WTC11 (cell line): ENCODE data around the gene VSIG10.

ENCODE experiments used
- NR2C2 ChIP-seq: sonication (generic); formaldehyde crosslinking; IDR thresholded peaks from 2 replicates; pipeline ENCODE4 v1.8.0; 2022; ENCODE audit warnings: mild to moderate bottlenecking, missing genetic modification reagents
- ZNF423 ChIP-seq: fragments of 250-450 bp; sonication (Bioruptor Pico); IDR thresholded peaks from 2 replicates; pipeline ENCODE4 v2.1.2; 2022; ENCODE audit warnings: mild to moderate bottlenecking, moderate library complexity
- TF ChIP-seq, protein P1 (sequence below): fragments of 250-450 bp; sonication (Bioruptor Pico); IDR thresholded peaks from 2 replicates; pipeline ENCODE4 v1.9.0; 2021; ENCODE audit warnings: moderate library complexity, mild to moderate bottlenecking, inconsistent platforms, borderline replicate concordance
- TF ChIP-seq, protein P2 (sequence below): sonication (generic); formaldehyde crosslinking; IDR thresholded peaks from 2 replicates; pipeline ENCODE4 v1.8.1; 2023; ENCODE audit warnings: mild to moderate bottlenecking, missing genetic modification reagents, moderate library complexity

DNA sequence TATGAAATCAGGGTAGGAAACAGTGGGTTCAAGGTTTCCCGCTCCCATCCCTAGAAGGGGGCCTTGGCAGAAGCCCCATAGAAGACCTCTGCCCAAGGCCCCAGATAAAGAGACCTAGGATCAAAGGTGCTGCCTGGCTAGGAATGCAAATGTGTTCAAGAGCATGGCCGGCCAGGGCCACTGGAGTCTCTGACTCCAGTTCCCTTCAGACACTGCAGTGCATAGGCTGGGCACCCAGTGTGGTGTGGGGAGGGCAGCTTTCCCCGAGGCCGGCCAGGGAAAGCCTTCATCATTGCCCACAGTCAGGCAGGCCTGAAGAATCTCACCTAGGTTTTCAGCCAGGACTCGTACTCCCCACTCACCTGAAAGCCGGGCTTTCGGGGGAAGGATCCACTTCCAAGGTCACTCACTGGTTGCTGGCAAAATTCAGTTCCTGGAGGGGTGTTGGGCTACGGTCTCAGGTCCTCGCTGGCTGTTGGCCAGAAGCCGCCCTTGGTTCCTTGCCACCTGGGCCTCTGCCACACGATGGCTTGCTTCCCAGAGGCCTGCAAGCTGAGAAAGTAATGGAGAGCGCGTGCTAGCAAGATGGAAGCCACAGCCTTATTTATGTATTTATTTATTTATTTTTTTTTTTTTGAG is 22.4 kb upstream of the VSIG10 start:
- TF ChIP-seq, protein P1, sequence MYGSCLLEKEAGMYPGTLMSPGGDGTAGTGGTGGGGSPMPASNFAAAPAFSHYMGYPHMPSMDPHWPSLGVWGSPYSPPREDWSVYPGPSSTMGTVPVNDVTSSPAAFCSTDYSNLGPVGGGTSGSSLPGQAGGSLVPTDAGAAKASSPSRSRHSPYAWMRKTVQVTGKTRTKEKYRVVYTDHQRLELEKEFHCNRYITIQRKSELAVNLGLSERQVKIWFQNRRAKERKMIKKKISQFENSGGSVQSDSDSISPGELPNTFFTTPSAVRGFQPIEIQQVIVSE = no peak
- no peak for TF ChIP-seq ZNF423 (CRISPR knock-in tag)
- TF ChIP-seq NR2C2 (CRISPR knock-in tag) = no peak
- TF ChIP-seq, protein P2, sequence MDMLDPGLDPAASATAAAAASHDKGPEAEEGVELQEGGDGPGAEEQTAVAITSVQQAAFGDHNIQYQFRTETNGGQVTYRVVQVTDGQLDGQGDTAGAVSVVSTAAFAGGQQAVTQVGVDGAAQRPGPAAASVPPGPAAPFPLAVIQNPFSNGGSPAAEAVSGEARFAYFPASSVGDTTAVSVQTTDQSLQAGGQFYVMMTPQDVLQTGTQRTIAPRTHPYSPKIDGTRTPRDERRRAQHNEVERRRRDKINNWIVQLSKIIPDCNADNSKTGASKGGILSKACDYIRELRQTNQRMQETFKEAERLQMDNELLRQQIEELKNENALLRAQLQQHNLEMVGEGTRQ (CRISPR knock-in tag) = no peak
